Measurements from ENCODE around the gene PAXX.

DNA sequence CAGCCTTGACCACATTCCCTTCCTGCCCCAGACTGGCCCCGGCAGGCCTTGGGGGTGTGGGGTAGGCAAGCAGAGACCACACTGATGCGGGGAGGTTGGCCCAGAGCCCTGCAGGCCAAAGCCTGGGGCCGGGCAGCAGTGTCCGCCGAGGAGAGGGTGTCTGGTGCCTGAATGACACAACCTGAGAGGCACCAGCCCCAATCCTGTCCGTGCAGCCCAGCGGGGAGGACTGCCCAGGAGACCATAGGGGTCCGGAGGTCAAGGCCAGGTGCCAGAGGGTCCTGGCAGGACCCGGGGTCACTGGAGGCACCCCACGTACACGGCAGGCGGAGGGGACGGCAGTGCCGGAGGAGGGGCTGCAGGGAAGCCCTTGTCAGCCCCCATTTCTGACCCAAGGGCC lies 20.5 kb upstream of the PAXX start:
- no peak for TF ChIP-seq CREB1 (CRISPR knock-in tag; IDR thresholded peaks at IDR 0.05)
- TF ChIP-seq, protein P1, sequence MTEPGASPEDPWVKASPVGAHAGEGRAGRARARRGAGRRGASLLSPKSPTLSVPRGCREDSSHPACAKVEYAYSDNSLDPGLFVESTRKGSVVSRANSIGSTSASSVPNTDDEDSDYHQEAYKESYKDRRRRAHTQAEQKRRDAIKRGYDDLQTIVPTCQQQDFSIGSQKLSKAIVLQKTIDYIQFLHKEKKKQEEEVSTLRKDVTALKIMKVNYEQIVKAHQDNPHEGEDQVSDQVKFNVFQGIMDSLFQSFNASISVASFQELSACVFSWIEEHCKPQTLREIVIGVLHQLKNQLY (CRISPR knock-in tag; IDR thresholded peaks at IDR 0.05) = no peak
- TF ChIP-seq, protein P2, sequence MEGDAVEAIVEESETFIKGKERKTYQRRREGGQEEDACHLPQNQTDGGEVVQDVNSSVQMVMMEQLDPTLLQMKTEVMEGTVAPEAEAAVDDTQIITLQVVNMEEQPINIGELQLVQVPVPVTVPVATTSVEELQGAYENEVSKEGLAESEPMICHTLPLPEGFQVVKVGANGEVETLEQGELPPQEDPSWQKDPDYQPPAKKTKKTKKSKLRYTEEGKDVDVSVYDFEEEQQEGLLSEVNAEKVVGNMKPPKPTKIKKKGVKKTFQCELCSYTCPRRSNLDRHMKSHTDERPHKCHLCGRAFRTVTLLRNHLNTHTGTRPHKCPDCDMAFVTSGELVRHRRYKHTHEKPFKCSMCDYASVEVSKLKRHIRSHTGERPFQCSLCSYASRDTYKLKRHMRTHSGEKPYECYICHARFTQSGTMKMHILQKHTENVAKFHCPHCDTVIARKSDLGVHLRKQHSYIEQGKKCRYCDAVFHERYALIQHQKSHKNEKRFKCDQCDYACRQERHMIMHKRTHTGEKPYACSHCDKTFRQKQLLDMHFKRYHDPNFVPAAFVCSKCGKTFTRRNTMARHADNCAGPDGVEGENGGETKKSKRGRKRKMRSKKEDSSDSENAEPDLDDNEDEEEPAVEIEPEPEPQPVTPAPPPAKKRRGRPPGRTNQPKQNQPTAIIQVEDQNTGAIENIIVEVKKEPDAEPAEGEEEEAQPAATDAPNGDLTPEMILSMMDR (IDR thresholded peaks at IDR 0.05) = no peak

Measured in WTC11 (cell line).